ENCODE data around the gene PTPRO. TPM values are rescaled to one million over a fixed set of nuclear protein-coding genes. Genes with fewer than 3 reads are reported as not detected.

Gene PTPRO
- total RNA-seq, 2 donors from 2014 or later = 26.1 to 28.3 TPM

- Histone ChIP-seq H3K27me3 (no peaks in the 10 kb centered on the region), H3K36me3 (no peaks in the 10 kb centered on the region), H3K27ac (no peak overlapping the region), H3K9ac (ENCODE audit: low read depth in 2 of 2, low read length in 2 of 2) (no peak overlapping the region), H3K9me3 (no peaks in the 10 kb centered on the region), H3K4me1 (no peaks in the 10 kb centered on the region), H3K4me3 (no peak overlapping the region)
- TF ChIP-seq, protein P1, sequence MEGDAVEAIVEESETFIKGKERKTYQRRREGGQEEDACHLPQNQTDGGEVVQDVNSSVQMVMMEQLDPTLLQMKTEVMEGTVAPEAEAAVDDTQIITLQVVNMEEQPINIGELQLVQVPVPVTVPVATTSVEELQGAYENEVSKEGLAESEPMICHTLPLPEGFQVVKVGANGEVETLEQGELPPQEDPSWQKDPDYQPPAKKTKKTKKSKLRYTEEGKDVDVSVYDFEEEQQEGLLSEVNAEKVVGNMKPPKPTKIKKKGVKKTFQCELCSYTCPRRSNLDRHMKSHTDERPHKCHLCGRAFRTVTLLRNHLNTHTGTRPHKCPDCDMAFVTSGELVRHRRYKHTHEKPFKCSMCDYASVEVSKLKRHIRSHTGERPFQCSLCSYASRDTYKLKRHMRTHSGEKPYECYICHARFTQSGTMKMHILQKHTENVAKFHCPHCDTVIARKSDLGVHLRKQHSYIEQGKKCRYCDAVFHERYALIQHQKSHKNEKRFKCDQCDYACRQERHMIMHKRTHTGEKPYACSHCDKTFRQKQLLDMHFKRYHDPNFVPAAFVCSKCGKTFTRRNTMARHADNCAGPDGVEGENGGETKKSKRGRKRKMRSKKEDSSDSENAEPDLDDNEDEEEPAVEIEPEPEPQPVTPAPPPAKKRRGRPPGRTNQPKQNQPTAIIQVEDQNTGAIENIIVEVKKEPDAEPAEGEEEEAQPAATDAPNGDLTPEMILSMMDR (IDR thresholded peaks at IDR 0.05) = no peak
- intact Hi-C loops (cut with DNase I) = no loop called here
- DNase-seq = no peak
Measured at GRCh38 chr12:15443611-15444010, 121.3 kb downstream of the PTPRO start.

- no peak for DNase-seq
- Histone ChIP-seq H3K4me3 (no peak overlapping the region), H3K27me3 (no peaks in the 10 kb centered on the region), H3K36me3 (no peaks in the 10 kb centered on the region), H3K9me3 (no peaks in the 10 kb centered on the region), H3K9ac (ENCODE audit: low read depth in 2 of 2, low read length in 2 of 2) (no peak overlapping the region), H3K27ac (no peak overlapping the region), H3K4me1 (no peaks in the 10 kb centered on the region)
- TF ChIP-seq, protein P1 (IDR thresholded peaks at IDR 0.05) = no peak
- intact Hi-C loops (cut with DNase I) = no loop called here
Measured at GRCh38 chr12:15444523-15444922, 122.2 kb downstream of the PTPRO start.

- DNase-seq = no peak
- Histone ChIP-seq H3K27me3 (no peaks in the 10 kb centered on the region), H3K9ac (ENCODE audit: low read depth in 2 of 2, low read length in 2 of 2) (no peak overlapping the region), H3K36me3 (no peaks in the 10 kb centered on the region), H3K4me3 (no peak overlapping the region), H3K9me3 (no peaks in the 10 kb centered on the region), H3K27ac (no peak overlapping the region), H3K4me1 (no peaks in the 10 kb centered on the region)
- intact Hi-C loops (cut with DNase I) = no loop called here
- TF ChIP-seq, protein P1 (IDR thresholded peaks at IDR 0.05) = no peak
Measured at GRCh38 chr12:15446807-15447206, 124.5 kb downstream of the PTPRO start.

GRCh38 chr12:15453613-15454012 lies 131.3 kb downstream of the PTPRO start:
- no peak for DNase-seq
- H3K36me3 ChIP-seq = no peaks in the 10 kb centered on the region
- H3K9ac ChIP-seq (ENCODE audit: low read depth in 2 of 2, low read length in 2 of 2) = no peak overlapping the region
- no peaks in the 10 kb centered on the region for H3K27me3 ChIP-seq
- intact Hi-C loops (cut with DNase I) = no loop called here
- H3K4me3 ChIP-seq = no peak overlapping the region
- H3K9me3 ChIP-seq = no peaks in the 10 kb centered on the region
- TF ChIP-seq, protein P1 (IDR thresholded peaks at IDR 0.05) = no peak
- H3K4me1 ChIP-seq = no peaks in the 10 kb centered on the region
- no peak overlapping the region for H3K27ac ChIP-seq

DNA sequence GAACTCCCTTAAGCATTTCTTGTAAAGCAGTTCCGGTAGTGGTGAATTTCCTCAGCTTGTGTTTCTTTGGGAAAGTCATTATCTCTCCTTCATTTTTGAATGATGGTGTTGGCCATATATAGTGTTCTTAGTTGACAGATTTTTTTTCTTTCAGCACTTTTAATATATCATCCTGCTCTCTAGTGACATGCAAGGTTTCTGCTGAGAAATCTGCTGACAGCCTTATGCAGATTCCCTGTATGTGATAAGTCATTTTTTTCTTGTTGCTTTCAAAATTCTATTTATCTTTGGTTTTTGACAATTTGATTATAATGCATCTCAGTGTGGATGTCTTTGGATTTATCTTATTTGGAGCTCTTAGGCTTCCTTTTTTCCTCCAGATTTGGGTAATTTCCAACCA lies 135.7 kb downstream of the PTPRO start:
- no peak overlapping the region for H3K9ac ChIP-seq (ENCODE audit: low read depth in 2 of 2, low read length in 2 of 2)
- no peaks in the 10 kb centered on the region for H3K36me3 ChIP-seq
- H3K4me1 ChIP-seq = no peaks in the 10 kb centered on the region
- H3K27ac ChIP-seq = no peak overlapping the region
- no peak for DNase-seq
- intact Hi-C loops (cut with DNase I) = no loop called here
- TF ChIP-seq, protein P1 (IDR thresholded peaks at IDR 0.05) = no peak
- H3K27me3 ChIP-seq = no peaks in the 10 kb centered on the region
- no peak overlapping the region for H3K4me3 ChIP-seq
- H3K9me3 ChIP-seq = no peaks in the 10 kb centered on the region

GRCh38 chr12:15468911-15469310 lies 146.6 kb downstream of the PTPRO start:
- Histone ChIP-seq H3K27me3 (no peaks in the 10 kb centered on the region), H3K4me3 (no peak overlapping the region), H3K36me3 (no peaks in the 10 kb centered on the region), H3K27ac (no peak overlapping the region), H3K4me1 (no peaks in the 10 kb centered on the region), H3K9me3 (no peaks in the 10 kb centered on the region), H3K9ac (ENCODE audit: low read depth in 2 of 2, low read length in 2 of 2) (no peak overlapping the region)
- DNase-seq = no peak
- intact Hi-C loops (cut with DNase I) = no loop called here
- TF ChIP-seq, protein P1 (IDR thresholded peaks at IDR 0.05) = no peak
